Motor neuron (in vitro differentiated cells): ENCODE results near the gene EIF6. TPM values are rescaled to one million over a fixed set of nuclear protein-coding genes. Genes with fewer than 3 reads are reported as not detected.
A peak's percentile ranks its signal among the peaks of the same experiment; 100 is the strongest.
"Not testable (repeated sequence)": the region's sequence is repeated elsewhere in the genome, so short reads cannot be mapped to it uniquely, and the experiment has no call there.

Experiments used
- ATAC-seq, 8 experiments: fragments of 200-7000 bp; cut with Tn5 transposase; replicated peaks in 6 of 8; 2 replicates each; pipeline ENCODE4 v1.8.0; 2021; ENCODE audit warnings: mild to moderate bottlenecking in 8 of 8, moderate library complexity in 8 of 8
- H3K27ac ChIP-seq, 2 donors: fragments of 250-450 bp; sonication (Bioruptor Pico); 2 replicates each; pipeline ENCODE4 v1.9.0; 2021; ENCODE audit warnings: antibody characterized with exemption in 2 of 2, mild to moderate bottlenecking in 2 of 2, moderate library complexity in 1 of 2
- H3K4me1 ChIP-seq, 2 donors: fragments of 250-450 bp; sonication (Bioruptor Pico); replicated peaks in 1 of 2; 2 replicates each; pipeline ENCODE4 v1.6.1; 2021; ENCODE audit warnings: antibody characterized with exemption in 2 of 2, mild to moderate bottlenecking in 2 of 2, moderate library complexity in 1 of 2
- H3K4me3 ChIP-seq, 5 donors: fragments of 250-450 bp; sonication (Bioruptor Pico); 2 replicates each; pipeline ENCODE4 v1.9.0; 2021; ENCODE audit warnings: antibody characterized with exemption in 5 of 5, mild to moderate bottlenecking in 5 of 5, moderate library complexity in 4 of 5
- WGBS, 10 experiments: fragments of 450-650 bp; shearing (Covaris generic); methylation state at CpG; one replicate each; pipeline ENCODE4 v1.0.0; 2022; 5-methylcytosine and 5-hydroxymethylcytosine counted together
- in situ Hi-C, 9 experiments: fragments of 400-800 bp; cut with MboI; loops; one replicate each; pipeline ENCODE4 v1.15.0; 2021; ENCODE audit warnings: low sequenced_read_pairs in 9 of 9, low pct_unique_long_range_greater_than_20kb in 2 of 9; ENCODE audit not compliant: unreplicated experiment in 9 of 9
- total RNA-seq, 8 experiments: library from RNA; unstranded; fragments of 300-600 nt; gene quantifications; 2 replicates each; pipeline versions ENCODE4 v1.2.3 to v1.2.4, GENCODE V29; 2022

Gene EIF6
- total RNA-seq, 8 experiments from 2014 or later, result 77.3 to 212 (median 129) TPM

DNA sequence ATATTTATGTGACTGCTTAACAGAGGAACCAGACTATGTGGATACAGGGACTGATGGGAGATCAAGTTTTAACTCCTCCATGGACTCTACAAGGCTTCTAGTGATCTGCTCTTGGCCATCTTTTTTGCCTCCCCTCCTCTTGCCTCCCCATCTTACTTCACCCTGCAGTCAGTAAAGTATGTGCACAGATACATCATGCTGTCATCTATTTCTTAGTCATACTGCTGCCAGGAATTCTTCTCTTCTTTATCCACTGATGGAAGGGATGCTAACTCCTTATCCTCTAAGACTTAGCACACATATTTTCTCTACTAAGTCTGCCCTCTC lies 35.3 kb upstream of the EIF6 start:
- Histone ChIP-seq H3K4me1 (peaks cover 21 to 24% of the 10 kb centered on the region in 2 donors), H3K4me3 (no peak overlapping the region), H3K27ac (peak overlapping the region in 1 of 2 donors; percentile 39)
- in situ Hi-C loops, result loop anchor here in 3 of 9 experiments (25.0 kb wide), 1 partner anchor 117 kb away; the partner anchor contains the start of gene GDF5 (in 3 of the 3)
- peak in 7 of 8 experiments; percentile 35 to 68 (median 41) for ATAC-seq

DNA sequence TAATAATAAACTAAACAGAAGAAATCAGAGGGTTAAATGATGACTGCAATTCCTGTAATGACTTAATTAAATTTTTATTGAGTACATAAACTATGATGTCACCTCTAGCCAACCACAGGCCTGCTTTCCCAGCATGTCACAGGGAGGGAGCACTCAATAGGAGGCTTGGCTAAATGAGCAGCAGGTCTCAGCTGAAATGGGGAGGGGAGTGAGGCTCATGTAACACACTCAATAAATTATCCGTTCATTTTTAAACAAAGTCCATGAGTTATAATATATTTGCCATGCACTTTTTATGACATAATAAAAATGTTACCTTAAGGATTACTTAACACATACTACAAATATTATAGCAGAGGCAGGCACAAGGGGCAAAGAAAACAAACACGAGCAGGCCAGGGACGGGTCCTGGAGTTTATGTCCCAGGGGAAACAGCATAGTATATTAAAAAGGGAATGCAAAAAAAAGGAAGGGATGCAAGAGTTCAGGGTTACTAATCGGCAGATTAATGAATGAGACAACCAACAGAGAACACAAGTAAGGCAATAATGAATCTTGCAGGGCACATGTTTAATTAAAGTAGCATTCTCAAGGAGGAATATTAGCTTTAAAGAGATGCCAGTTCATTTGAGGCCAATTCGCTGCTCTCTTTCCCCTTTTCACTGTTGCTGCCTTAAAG lies 34.8 kb upstream of the EIF6 start:
- in situ Hi-C loops, result loop anchor here in 3 of 9 experiments (25.0 kb wide), 1 partner anchor 118 kb away; the partner anchor contains the start of gene GDF5 (in 3 of the 3)
- ATAC-seq, result peak; percentile 37 to 81 (median 64)
- peak overlapping the region in 1 of 2 donors; percentile 39 for H3K27ac ChIP-seq
- 16 to 78% (median 58%) methylated on average over 1 to 5 of the region's 5 CpGs for WGBS, 10 experiments
- no peak overlapping the region for H3K4me3 ChIP-seq
- H3K4me1 ChIP-seq, result peaks cover 21 to 24% of the 10 kb centered on the region in 2 donors

DNA sequence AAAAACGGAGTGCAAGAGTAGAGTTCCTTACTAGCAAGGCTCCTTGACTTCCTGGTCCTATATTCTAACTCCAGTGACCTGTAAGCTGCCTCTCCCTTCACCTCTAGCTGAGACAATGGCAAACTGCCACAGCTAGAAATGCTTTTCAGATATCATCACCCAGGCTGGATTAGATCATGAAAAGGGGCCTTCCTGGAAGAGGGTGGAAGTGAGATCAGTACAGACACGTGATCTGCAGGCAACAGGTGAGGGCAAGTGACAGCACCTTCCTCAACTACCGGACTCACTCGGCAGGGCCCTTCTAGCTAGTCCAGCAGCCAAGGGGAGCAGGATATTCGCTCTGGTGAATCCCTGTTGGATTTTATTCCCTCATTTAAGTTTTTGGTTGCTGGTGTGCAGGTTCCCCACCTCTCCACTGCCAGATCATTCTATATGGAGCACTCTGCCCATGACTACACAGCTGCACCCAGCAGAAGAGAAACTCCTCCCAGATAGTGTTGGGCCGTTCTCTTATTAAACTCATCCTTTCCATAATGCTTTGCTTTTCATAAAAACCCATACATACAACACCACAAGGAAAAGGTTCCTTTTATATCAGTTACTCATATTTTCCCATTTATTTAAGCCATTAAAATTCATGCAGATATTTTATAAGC lies 34.1 kb upstream of the EIF6 start:
- WGBS, 10 experiments, result 40 to 100% (median 80%) methylated on average over 1 to 6 of the region's 6 CpGs; no CpG with 5 or more reads in 2 of the 10 experiments
- Histone ChIP-seq H3K4me1 (peaks cover 21 to 24% of the 10 kb centered on the region in 2 donors), H3K4me3 (no peak overlapping the region), H3K27ac (no peak overlapping the region)
- ATAC-seq, result peak; percentile 42 to 77 (median 66)
- in situ Hi-C loops, result loop anchor here in 3 of 9 experiments (25.0 kb wide), 1 partner anchor 119 kb away; the partner anchor contains the start of gene GDF5 (in 3 of the 3)

DNA sequence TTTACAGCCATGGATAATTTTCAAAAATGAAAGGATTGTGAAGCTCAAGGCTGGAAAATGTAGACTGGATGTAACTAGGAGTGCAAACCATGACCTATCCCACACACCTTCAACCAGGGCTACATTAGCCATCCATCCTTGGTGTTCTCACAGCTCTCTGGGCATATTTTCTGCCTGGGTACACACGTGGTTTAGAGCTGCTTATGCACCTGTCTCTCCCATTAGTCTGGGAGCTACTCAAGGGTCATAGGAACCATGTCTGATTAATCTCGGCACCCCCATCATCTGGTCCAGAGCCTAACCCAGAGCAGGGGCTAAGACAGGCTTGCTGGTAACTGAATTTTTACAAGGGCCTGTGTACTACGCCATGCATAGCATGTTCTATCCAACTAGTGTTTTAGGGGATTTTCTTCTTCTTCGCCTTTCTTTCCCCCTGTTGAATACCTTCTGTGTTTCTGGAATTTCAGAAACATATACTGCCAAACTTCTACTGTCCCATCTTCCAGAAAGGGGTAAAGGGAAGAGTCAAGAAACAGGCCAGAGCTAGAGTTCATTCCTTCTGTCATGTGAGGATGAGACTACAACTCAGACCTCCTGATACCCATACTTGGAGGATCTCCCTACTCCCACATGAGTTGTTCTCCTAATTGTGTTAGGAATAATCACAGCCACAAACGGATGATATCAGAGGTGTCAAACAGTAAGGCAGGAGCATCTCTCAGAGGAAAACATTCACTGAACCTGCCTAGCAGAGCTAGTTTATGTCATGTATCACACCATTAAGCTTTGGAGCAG lies 33.0 kb upstream of the EIF6 start:
- in situ Hi-C loops, result loop anchor here in 3 of 9 experiments (25.0 kb wide), 1 partner anchor 120 kb away; the partner anchor contains the start of gene GDF5 (in 3 of the 3)
- WGBS, 10 experiments, result 55 to 100% (median 87%) methylated on average over 2 to 5 of the region's 5 CpGs
- Histone ChIP-seq H3K4me3 (no peak overlapping the region), H3K4me1 (peaks cover 21 to 24% of the 10 kb centered on the region in 2 donors), H3K27ac (no peak overlapping the region)
- peak in 2 of 8 experiments; percentile 11 to 12 for ATAC-seq

DNA sequence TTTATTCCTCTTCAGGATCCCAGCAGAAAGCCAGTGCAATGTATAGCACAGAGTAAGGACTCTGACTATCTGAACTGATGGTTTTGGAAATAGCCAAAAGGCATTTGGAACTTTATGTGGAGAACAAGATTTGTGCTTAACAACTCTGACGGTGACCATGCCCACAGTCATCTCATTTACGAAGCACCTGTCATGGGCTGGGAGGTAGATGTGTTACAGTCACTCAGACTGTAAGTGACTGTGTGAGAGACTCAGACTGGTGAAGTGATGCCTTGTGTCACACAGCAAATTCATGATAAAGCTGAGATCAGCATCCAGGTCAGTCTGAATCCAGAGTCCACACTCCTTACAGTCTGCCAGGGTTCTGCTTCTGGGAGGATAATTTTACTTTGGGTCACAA lies 31.5 kb upstream of the EIF6 start:
- H3K27ac ChIP-seq, result no peak overlapping the region
- WGBS, 10 experiments, result 80 to 100% (median 92%) methylated on average over 1 to 2 of the region's 2 CpGs; no CpG with 5 or more reads in 3 of the 10 experiments
- H3K4me3 ChIP-seq, result no peak overlapping the region
- in situ Hi-C loops, result loop anchor here in 3 of 9 experiments (25.0 kb wide), 1 partner anchor 121 kb away; the partner anchor contains the start of gene GDF5 (in 3 of the 3)
- ATAC-seq, result no peak
- peaks cover 21 to 24% of the 10 kb centered on the region in 2 donors for H3K4me1 ChIP-seq

DNA sequence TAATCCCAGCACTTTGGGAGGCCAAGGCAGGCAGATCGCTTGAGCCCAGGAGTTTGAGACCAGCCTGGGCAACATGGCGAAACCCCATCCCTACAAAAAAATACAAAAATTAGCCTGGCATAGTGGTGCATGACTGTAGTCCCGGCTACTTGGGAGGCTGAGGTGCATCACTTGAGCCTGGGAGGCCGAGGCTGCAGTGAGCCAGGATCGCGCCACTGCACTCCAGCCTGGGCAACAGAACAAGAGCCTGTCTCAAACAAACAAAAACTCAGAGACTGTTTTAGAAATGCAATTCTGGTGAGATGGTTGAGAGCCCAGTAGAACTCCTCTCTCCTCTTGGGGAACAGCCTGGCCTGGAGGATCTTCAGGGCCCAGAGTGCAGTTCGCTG lies 31.1 kb upstream of the EIF6 start:
- not testable (repeated sequence) for H3K27ac ChIP-seq, ATAC-seq, H3K4me3 ChIP-seq
- WGBS, 10 experiments, result 60 to 100% (median 100%) methylated on average over 1 to 6 of the region's 7 CpGs; no CpG with 5 or more reads in 1 of the 10 experiments
- in situ Hi-C loops, result loop anchor here in 3 of 9 experiments (25.0 kb wide), 1 partner anchor 122 kb away; the partner anchor contains the start of gene GDF5 (in 3 of the 3)
- peaks cover 19 to 21% of the 10 kb centered on the region in 2 donors for H3K4me1 ChIP-seq

DNA sequence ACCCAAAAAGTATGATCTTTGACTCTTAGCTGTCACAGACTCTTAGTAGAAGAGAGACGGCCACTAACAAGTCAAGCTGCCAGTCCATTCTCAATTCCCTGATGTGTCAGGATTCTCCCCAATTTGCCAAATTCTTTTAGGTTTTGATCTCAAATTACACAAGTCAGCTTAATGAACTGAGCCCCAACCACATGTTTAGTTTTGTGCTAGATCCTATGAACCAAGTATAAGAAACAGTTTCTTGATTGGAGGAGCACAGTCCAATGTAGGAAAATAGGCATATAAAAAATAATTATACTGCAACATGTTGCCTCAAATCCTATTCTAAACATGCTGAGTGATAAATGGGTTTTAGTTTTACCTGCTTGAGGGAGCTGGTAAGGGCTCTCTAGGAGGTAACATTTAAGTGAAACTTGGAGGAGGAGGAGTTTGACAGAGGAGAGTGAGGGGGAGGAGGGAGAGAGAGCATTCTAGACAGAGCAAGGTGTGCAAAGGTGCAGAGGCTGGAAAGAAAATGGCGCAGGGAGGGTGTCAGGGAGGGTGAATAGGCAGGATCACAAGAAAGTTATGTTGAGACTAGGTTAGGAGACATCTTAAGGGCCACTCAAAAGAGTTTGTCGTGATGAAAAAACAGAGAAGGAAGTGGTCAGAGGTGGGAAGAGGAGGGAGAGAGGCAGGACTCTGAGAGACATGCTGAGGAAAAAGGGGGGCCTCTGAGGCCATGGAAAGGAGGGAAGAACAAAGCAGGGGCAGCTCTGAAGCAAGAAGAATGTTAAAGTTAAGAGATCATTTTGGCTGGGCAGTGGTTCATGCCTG lies 30.5 kb upstream of the EIF6 start:
- no peak overlapping the region for H3K27ac ChIP-seq
- peaks cover 13 to 15% of the 10 kb centered on the region in 2 donors for H3K4me1 ChIP-seq
- WGBS, 10 experiments, result 39 to 100% (median 78%) methylated on average over 1 to 3 of the region's 3 CpGs
- no peak for ATAC-seq
- no peak overlapping the region for H3K4me3 ChIP-seq
- in situ Hi-C loops, result loop anchor here in 3 of 9 experiments (25.0 kb wide), 1 partner anchor 122 kb away; the partner anchor contains the start of gene GDF5 (in 3 of the 3)

DNA sequence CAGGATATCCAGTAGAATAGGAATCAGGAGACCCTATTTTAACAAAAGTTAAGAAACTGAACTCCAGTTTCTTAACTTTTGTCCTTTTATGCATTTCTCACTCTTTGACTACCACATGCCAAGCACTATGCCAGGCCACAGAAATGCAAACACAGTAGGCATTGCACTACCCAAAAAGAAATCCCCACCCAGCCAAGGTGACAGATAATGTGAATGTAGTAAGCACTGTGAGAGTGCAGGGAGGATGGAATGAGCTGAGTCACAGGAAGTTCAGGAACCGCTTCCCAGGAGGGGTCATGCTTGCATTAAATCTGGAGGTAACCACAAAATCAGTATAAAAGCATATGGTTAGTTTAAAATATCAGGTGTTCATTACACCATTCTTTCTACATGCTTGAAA lies 27.7 kb upstream of the EIF6 start:
- in situ Hi-C loops, result loop anchor here in 3 of 9 experiments (25.0 kb wide), 1 partner anchor 125 kb away; the partner anchor contains the start of gene GDF5 (in 3 of the 3)
- H3K4me1 ChIP-seq, result no peaks in the 10 kb centered on the region
- WGBS, 10 experiments, result 0 to 100% (median 100%) methylated on average over 1 of the region's 1 CpG; no CpG with 5 or more reads in 5 of the 10 experiments
- peak in 3 of 8 experiments; percentile 62 to 63 (median 63) for ATAC-seq
- H3K4me3 ChIP-seq, result no peak overlapping the region
- H3K27ac ChIP-seq, result no peak overlapping the region

DNA sequence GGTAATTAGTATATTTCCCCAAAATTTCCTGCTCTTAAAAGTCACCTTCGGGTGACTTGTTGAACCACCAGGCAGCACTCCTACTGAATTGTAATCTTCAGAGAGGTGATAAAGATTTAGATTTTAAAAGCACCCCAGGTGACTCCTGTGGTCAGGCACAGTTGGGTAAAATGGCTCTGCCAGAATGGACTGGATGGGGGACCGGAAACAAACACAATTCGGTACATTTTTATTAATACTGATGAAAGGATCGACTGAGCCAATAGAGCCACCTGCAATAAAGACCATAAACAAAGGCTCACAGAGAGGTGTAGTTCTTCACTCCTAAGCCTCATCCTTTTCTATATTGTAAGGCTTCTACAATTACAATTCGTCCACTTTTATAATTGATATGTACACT lies 27.2 kb upstream of the EIF6 start:
- Histone ChIP-seq H3K27ac (no peak overlapping the region), H3K4me1 (no peaks in the 10 kb centered on the region), H3K4me3 (no peak overlapping the region)
- WGBS, 10 experiments, result 53 to 100% (median 79%) methylated on average over 1 to 5 of the region's 5 CpGs; no CpG with 5 or more reads in 2 of the 10 experiments
- ATAC-seq, result no peak
- in situ Hi-C loops, result loop anchor here in 3 of 9 experiments (25.0 kb wide), 1 partner anchor 125 kb away; the partner anchor contains the start of gene GDF5 (in 3 of the 3)

DNA sequence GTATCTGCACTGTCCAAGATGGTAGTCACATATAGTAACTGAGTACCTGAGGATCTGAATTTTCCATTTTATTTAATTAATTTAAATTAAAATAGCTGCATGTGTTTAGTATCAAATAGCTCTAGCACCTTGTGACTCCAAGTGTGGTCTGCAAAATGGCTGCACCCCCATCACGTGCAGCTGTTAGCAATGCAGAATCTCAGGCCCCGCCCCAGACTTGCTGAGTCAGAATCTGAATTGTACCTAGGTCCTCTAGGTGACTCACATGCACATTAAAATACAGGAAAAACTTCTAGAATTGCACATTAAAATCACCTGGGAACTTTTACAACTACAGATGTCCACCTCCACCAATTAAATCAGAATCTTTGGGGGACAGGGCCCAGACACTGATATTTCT lies 26.8 kb upstream of the EIF6 start:
- no peak overlapping the region for H3K4me3 ChIP-seq
- WGBS, 10 experiments, result 0 to 100% (median 83%) methylated on average over 1 to 2 of the region's 2 CpGs; no CpG with 5 or more reads in 2 of the 10 experiments
- peaks cover 0 to 4% of the 10 kb centered on the region in 2 donors for H3K4me1 ChIP-seq

More for the DNA sequence above, 26.8 kb upstream of the EIF6 start:
- in situ Hi-C loops, result loop anchor here in 3 of 9 experiments (25.0 kb wide), 1 partner anchor 126 kb away; the partner anchor contains the start of gene GDF5 (in 3 of the 3)
- ATAC-seq, result peak in 2 of 8 experiments; percentile 31 to 49
- H3K27ac ChIP-seq, result no peak overlapping the region
